ENCODE measurements around the gene SMG6.

Gene SMG6

DNA sequence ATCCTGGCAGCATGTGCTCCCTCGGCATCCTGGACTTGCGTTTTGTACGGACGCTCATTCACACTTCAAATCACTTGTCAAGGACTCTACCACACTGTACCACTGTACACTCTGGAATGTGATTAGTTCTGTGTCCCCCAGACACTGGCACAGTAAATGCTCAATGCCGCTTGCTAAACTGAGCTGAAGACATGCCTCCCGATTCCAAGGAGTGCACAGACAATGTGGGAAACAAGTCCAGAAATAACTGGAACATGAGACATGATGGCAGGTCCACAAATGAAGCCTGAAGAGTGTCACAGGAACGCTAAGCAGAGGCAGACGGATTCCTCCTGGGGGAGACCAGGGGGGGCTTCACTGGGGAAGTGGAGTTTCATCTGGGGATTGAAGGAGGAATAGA is 226.5 kb downstream of the SMG6 start:
- H3K4me3 ChIP-seq (ENCODE audit: low read length in 2 of 2) = no peak overlapping the region
- H3K27me3 ChIP-seq (ENCODE audit: control insufficient read depth in 1 of 2, insufficient read depth in 2 of 2, low read length in 2 of 2) = no peaks in the 10 kb centered on the region
- H3K4me1 ChIP-seq (ENCODE audit: control insufficient read depth, insufficient read depth, low read length) = peaks cover 26% of the 10 kb centered on the region
- H3K9ac ChIP-seq (ENCODE audit: low read length in 2 of 2) = no peak overlapping the region
- H3K27ac ChIP-seq (ENCODE audit: low read length) = no peak overlapping the region
- H3K9me3 ChIP-seq (ENCODE audit: control insufficient read depth in 2 of 2, low read length in 2 of 2) = no peaks in the 10 kb centered on the region
- peaks cover 24 to 27% of the 10 kb centered on the region in 2 donors for H3K36me3 ChIP-seq (ENCODE audit: control insufficient read depth in 2 of 2, insufficient read depth in 2 of 2, low read length in 2 of 2)

GRCh38 chr17:2076087-2076984 is 227.2 kb downstream of the SMG6 start:
- Histone ChIP-seq H3K9ac (ENCODE audit: low read length in 2 of 2) (peak overlapping the region in 1 of 2 donors; percentile 21), H3K4me3 (ENCODE audit: low read length in 2 of 2) (no peak overlapping the region), H3K4me1 (ENCODE audit: control insufficient read depth, insufficient read depth, low read length) (peaks cover 26% of the 10 kb centered on the region), H3K27ac (ENCODE audit: low read length) (peak overlapping the region; percentile 53), H3K36me3 (ENCODE audit: control insufficient read depth in 2 of 2, insufficient read depth in 2 of 2, low read length in 2 of 2) (peaks cover 19 to 25% of the 10 kb centered on the region in 2 donors), H3K9me3 (ENCODE audit: control insufficient read depth in 2 of 2, low read length in 2 of 2) (no peaks in the 10 kb centered on the region), H3K27me3 (ENCODE audit: control insufficient read depth in 1 of 2, insufficient read depth in 2 of 2, low read length in 2 of 2) (no peaks in the 10 kb centered on the region)

- Histone ChIP-seq H3K9ac (ENCODE audit: low read length in 2 of 2) (no peak overlapping the region), H3K9me3 (ENCODE audit: control insufficient read depth in 2 of 2, low read length in 2 of 2) (no peaks in the 10 kb centered on the region), H3K4me3 (ENCODE audit: low read length in 2 of 2) (no peak overlapping the region), H3K27me3 (ENCODE audit: control insufficient read depth in 1 of 2, insufficient read depth in 2 of 2, low read length in 2 of 2) (no peaks in the 10 kb centered on the region), H3K36me3 (ENCODE audit: control insufficient read depth in 2 of 2, insufficient read depth in 2 of 2, low read length in 2 of 2) (peaks cover 15 to 24% of the 10 kb centered on the region in 2 donors), H3K4me1 (ENCODE audit: control insufficient read depth, insufficient read depth, low read length) (peaks cover 27% of the 10 kb centered on the region), H3K27ac (ENCODE audit: low read length) (peak overlapping the region; percentile 53)
Observed at GRCh38 chr17:2075336-2076086, 228.1 kb downstream of the SMG6 start.

GRCh38 chr17:2074919-2075318 is 228.7 kb downstream of the SMG6 start:
- H3K4me3 ChIP-seq (ENCODE audit: low read length in 2 of 2) = no peak overlapping the region
- no peaks in the 10 kb centered on the region for H3K9me3 ChIP-seq (ENCODE audit: control insufficient read depth in 2 of 2, low read length in 2 of 2)
- peak overlapping the region; percentile 37 for H3K27ac ChIP-seq (ENCODE audit: low read length)
- no peaks in the 10 kb centered on the region for H3K27me3 ChIP-seq (ENCODE audit: control insufficient read depth in 1 of 2, insufficient read depth in 2 of 2, low read length in 2 of 2)
- H3K9ac ChIP-seq (ENCODE audit: low read length in 2 of 2) = no peak overlapping the region
- H3K4me1 ChIP-seq (ENCODE audit: control insufficient read depth, insufficient read depth, low read length) = peaks cover 30% of the 10 kb centered on the region
- peaks cover 15 to 28% of the 10 kb centered on the region in 2 donors for H3K36me3 ChIP-seq (ENCODE audit: control insufficient read depth in 2 of 2, insufficient read depth in 2 of 2, low read length in 2 of 2)

GRCh38 chr17:2071455-2072281 is 231.9 kb downstream of the SMG6 start:
- Histone ChIP-seq H3K36me3 (ENCODE audit: control insufficient read depth in 2 of 2, insufficient read depth in 2 of 2, low read length in 2 of 2) (peaks cover 7 to 23% of the 10 kb centered on the region in 2 donors), H3K27me3 (ENCODE audit: control insufficient read depth in 1 of 2, insufficient read depth in 2 of 2, low read length in 2 of 2) (no peaks in the 10 kb centered on the region), H3K9me3 (ENCODE audit: control insufficient read depth in 2 of 2, low read length in 2 of 2) (no peaks in the 10 kb centered on the region), H3K9ac (ENCODE audit: low read length in 2 of 2) (no peak overlapping the region), H3K27ac (ENCODE audit: low read length) (peak overlapping the region; percentile 64), H3K4me3 (ENCODE audit: low read length in 2 of 2) (no peak overlapping the region), H3K4me1 (ENCODE audit: control insufficient read depth, insufficient read depth, low read length) (peaks cover 45% of the 10 kb centered on the region)

DNA sequence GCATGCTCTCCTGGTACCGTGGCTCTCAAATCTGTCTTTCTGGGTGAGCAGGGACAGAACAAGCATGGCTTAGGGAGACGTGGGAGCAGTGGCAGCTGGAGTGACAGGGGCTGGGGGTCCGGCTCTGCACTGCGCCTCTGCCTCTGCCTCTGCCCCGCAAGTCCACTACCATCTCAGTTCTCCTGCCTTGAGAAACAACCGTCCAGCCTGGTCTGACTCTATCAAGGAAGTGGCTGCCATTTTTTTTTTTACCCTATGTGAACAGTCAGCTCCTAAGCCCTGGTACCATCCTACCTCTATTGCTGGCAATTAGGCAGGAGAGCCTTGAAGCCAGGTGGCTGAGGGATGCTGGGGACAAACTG is 232.6 kb downstream of the SMG6 start:
- Histone ChIP-seq H3K36me3 (ENCODE audit: control insufficient read depth in 2 of 2, insufficient read depth in 2 of 2, low read length in 2 of 2) (peaks cover 10 to 25% of the 10 kb centered on the region in 2 donors), H3K4me3 (ENCODE audit: low read length in 2 of 2) (no peak overlapping the region), H3K27ac (ENCODE audit: low read length) (peak overlapping the region; percentile 64), H3K4me1 (ENCODE audit: control insufficient read depth, insufficient read depth, low read length) (peaks cover 45% of the 10 kb centered on the region), H3K9ac (ENCODE audit: low read length in 2 of 2) (no peak overlapping the region), H3K9me3 (ENCODE audit: control insufficient read depth in 2 of 2, low read length in 2 of 2) (no peaks in the 10 kb centered on the region), H3K27me3 (ENCODE audit: control insufficient read depth in 1 of 2, insufficient read depth in 2 of 2, low read length in 2 of 2) (no peaks in the 10 kb centered on the region)

- Histone ChIP-seq H3K4me1 (ENCODE audit: control insufficient read depth, insufficient read depth, low read length) (peaks cover 39% of the 10 kb centered on the region), H3K9ac (ENCODE audit: low read length in 2 of 2) (no peak overlapping the region), H3K4me3 (ENCODE audit: low read length in 2 of 2) (no peak overlapping the region), H3K27me3 (ENCODE audit: control insufficient read depth in 1 of 2, insufficient read depth in 2 of 2, low read length in 2 of 2) (no peaks in the 10 kb centered on the region), H3K9me3 (ENCODE audit: control insufficient read depth in 2 of 2, low read length in 2 of 2) (no peaks in the 10 kb centered on the region), H3K36me3 (ENCODE audit: control insufficient read depth in 2 of 2, insufficient read depth in 2 of 2, low read length in 2 of 2) (peaks cover 16 to 29% of the 10 kb centered on the region in 2 donors), H3K27ac (ENCODE audit: low read length) (peak overlapping the region; percentile 64)
Observed at GRCh38 chr17:2070241-2071023, 233.2 kb downstream of the SMG6 start.

- H3K27ac ChIP-seq (ENCODE audit: low read length) = peak overlapping the region; percentile 62
- H3K4me3 ChIP-seq (ENCODE audit: low read length in 2 of 2) = no peak overlapping the region
- H3K4me1 ChIP-seq (ENCODE audit: control insufficient read depth, insufficient read depth, low read length) = peaks cover 48% of the 10 kb centered on the region
- H3K27me3 ChIP-seq (ENCODE audit: control insufficient read depth in 1 of 2, insufficient read depth in 2 of 2, low read length in 2 of 2) = peaks cover 2 to 4% of the 10 kb centered on the region in 2 donors
- no peaks in the 10 kb centered on the region for H3K9me3 ChIP-seq (ENCODE audit: control insufficient read depth in 2 of 2, low read length in 2 of 2)
- H3K36me3 ChIP-seq (ENCODE audit: control insufficient read depth in 2 of 2, insufficient read depth in 2 of 2, low read length in 2 of 2) = peaks cover 32 to 44% of the 10 kb centered on the region in 2 donors
- no peak overlapping the region for H3K9ac ChIP-seq (ENCODE audit: low read length in 2 of 2)
Observed at GRCh38 chr17:2068519-2069051, 235.0 kb downstream of the SMG6 start.

GRCh38 chr17:2068031-2068518 is 235.5 kb downstream of the SMG6 start:
- no peaks in the 10 kb centered on the region for H3K9me3 ChIP-seq (ENCODE audit: control insufficient read depth in 2 of 2, low read length in 2 of 2)
- peak overlapping the region; percentile 62 for H3K27ac ChIP-seq (ENCODE audit: low read length)
- H3K4me1 ChIP-seq (ENCODE audit: control insufficient read depth, insufficient read depth, low read length) = peaks cover 52% of the 10 kb centered on the region
- no peak overlapping the region for H3K9ac ChIP-seq (ENCODE audit: low read length in 2 of 2)
- no peak overlapping the region for H3K4me3 ChIP-seq (ENCODE audit: low read length in 2 of 2)
- H3K27me3 ChIP-seq (ENCODE audit: control insufficient read depth in 1 of 2, insufficient read depth in 2 of 2, low read length in 2 of 2) = peaks cover 4% of the 10 kb centered on the region in 2 donors
- peaks cover 32 to 47% of the 10 kb centered on the region in 2 donors for H3K36me3 ChIP-seq (ENCODE audit: control insufficient read depth in 2 of 2, insufficient read depth in 2 of 2, low read length in 2 of 2)
